Measurements from ENCODE around the gene SLC12A9.

Gene SLC12A9

DNA sequence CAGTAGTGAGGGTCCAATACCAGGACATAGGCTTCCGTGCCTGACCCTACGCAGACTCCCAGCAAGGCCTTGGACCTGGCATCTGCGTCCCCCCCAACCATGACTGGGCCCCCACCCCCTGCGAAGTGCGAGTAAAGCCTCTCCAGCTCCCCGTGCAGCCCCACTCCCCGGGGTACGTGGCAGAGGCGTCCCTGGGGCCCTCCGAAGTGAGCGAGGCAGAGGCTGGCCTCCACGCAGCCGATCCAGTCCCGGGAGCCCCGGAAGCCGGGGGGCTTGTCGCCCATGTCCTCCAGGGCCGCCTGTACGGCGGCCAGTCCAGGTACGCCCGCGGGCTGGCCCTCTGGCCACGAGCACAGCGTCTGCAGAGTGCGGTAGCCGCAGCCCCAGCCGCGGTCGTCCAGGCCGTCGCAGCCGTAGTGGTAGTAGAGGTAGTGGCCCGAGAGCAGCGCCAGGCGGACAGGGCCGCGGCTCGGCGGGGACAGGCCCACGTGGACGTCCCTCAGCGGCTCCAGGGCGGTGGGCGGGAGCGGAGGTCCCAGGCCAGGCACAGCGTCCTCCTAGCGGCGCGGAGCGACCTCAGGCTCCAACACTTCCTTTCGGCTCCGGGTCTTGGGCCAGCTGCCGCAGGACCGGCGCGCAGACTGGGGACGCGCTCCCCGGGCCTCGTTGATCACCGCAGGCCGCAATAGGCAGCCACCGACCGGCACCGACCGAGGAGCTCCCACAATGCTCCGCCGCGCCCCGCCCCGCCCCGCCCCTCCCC, 36.7 kb downstream of the SLC12A9 start, which contains the start of gene UFSP1:
Gene UFSP1 (minus strand): TSS at position 728 of the 763 bp plus-strand sequence. CDS start 444 bp downstream, at position 284.
- peak within 1 kb of the TSS; percentile 94 for H3K27ac ChIP-seq (ENCODE audit: extremely low read depth, low read depth, low read length)
- POLR2A ChIA-PET, result interaction anchor here (0.5 to 8.7 kb wide), 29 partner anchors 12 to 1553 kb away, joined by 3 to 198 read pairs (median 4); partner anchors contain the start of genes AGFG2, EPHB4, FBXO24 and LRCH4
- TF ChIP-seq ZNF214 (tag by site-specific recombination; IDR thresholded peaks at IDR 0.05; ENCODE audit: borderline replicate concordance) (no peak), ZNF621 (tag by site-specific recombination; IDR thresholded peaks at IDR 0.05) (no peak), ZNF76 (tag by site-specific recombination; IDR thresholded peaks at IDR 0.05; ENCODE audit: borderline replicate concordance, low read depth) (peak; percentile 82; the same call in 1 of the 2 replicates), ZNF19 (tag by site-specific recombination; IDR thresholded peaks at IDR 0.05; ENCODE audit: low read depth) (no peak), ZNF184 (tag by site-specific recombination; IDR thresholded peaks at IDR 0.05) (no peak), HOXA7 (CRISPR knock-in tag; IDR thresholded peaks at IDR 0.05; ENCODE audit: borderline replicate concordance) (no peak), KLF8 (tag by site-specific recombination; IDR thresholded peaks at IDR 0.05) (peak; percentile 96), HOXD13 (CRISPR knock-in tag; IDR thresholded peaks at IDR 0.05; ENCODE audit: borderline replicate concordance) (no peak), ZNF660 (tag by site-specific recombination; IDR thresholded peaks at IDR 0.05) (peak; percentile 85), ZNF624 (tag by site-specific recombination; IDR thresholded peaks at IDR 0.05) (no peak)
- TF ChIP-seq, protein P1, sequence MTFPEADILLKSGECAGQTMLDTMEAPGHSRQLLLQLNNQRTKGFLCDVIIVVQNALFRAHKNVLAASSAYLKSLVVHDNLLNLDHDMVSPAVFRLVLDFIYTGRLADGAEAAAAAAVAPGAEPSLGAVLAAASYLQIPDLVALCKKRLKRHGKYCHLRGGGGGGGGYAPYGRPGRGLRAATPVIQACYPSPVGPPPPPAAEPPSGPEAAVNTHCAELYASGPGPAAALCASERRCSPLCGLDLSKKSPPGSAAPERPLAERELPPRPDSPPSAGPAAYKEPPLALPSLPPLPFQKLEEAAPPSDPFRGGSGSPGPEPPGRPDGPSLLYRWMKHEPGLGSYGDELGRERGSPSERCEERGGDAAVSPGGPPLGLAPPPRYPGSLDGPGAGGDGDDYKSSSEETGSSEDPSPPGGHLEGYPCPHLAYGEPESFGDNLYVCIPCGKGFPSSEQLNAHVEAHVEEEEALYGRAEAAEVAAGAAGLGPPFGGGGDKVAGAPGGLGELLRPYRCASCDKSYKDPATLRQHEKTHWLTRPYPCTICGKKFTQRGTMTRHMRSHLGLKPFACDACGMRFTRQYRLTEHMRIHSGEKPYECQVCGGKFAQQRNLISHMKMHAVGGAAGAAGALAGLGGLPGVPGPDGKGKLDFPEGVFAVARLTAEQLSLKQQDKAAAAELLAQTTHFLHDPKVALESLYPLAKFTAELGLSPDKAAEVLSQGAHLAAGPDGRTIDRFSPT (tag by site-specific recombination; IDR thresholded peaks at IDR 0.05), result no peak
- TF ChIP-seq, protein P2, sequence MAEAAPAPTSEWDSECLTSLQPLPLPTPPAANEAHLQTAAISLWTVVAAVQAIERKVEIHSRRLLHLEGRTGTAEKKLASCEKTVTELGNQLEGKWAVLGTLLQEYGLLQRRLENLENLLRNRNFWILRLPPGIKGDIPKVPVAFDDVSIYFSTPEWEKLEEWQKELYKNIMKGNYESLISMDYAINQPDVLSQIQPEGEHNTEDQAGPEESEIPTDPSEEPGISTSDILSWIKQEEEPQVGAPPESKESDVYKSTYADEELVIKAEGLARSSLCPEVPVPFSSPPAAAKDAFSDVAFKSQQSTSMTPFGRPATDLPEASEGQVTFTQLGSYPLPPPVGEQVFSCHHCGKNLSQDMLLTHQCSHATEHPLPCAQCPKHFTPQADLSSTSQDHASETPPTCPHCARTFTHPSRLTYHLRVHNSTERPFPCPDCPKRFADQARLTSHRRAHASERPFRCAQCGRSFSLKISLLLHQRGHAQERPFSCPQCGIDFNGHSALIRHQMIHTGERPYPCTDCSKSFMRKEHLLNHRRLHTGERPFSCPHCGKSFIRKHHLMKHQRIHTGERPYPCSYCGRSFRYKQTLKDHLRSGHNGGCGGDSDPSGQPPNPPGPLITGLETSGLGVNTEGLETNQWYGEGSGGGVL (tag by site-specific recombination; IDR thresholded peaks at IDR 0.05), result no peak
- TF ChIP-seq, protein P3, sequence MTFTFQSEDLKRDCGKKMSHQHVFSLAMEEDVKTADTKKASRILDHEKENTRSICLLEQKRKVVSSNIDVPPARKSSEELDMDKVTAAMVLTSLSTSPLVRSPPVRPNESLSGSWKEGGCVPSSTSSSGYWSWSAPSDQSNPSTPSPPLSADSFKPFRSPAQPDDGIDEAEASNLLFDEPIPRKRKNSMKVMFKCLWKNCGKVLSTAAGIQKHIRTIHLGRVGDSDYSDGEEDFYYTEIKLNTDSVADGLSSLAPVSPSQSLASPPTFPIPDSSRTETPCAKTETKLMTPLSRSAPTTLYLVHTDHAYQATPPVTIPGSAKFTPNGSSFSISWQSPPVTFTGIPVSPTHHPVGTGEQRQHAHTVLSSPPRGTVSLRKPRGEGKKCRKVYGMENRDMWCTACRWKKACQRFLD (tag by site-specific recombination; IDR thresholded peaks at IDR 0.05), result peak; percentile 88
- TF ChIP-seq, protein P4, sequence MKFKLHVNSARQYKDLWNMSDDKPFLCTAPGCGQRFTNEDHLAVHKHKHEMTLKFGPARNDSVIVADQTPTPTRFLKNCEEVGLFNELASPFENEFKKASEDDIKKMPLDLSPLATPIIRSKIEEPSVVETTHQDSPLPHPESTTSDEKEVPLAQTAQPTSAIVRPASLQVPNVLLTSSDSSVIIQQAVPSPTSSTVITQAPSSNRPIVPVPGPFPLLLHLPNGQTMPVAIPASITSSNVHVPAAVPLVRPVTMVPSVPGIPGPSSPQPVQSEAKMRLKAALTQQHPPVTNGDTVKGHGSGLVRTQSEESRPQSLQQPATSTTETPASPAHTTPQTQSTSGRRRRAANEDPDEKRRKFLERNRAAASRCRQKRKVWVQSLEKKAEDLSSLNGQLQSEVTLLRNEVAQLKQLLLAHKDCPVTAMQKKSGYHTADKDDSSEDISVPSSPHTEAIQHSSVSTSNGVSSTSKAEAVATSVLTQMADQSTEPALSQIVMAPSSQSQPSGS (tag by site-specific recombination; IDR thresholded peaks at IDR 0.05; ENCODE audit: low read depth), result no peak
- TF ChIP-seq, protein P5, sequence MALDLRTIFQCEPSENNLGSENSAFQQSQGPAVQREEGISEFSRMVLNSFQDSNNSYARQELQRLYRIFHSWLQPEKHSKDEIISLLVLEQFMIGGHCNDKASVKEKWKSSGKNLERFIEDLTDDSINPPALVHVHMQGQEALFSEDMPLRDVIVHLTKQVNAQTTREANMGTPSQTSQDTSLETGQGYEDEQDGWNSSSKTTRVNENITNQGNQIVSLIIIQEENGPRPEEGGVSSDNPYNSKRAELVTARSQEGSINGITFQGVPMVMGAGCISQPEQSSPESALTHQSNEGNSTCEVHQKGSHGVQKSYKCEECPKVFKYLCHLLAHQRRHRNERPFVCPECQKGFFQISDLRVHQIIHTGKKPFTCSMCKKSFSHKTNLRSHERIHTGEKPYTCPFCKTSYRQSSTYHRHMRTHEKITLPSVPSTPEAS (tag by site-specific recombination; IDR thresholded peaks at IDR 0.05), result 0 out of 2 replicates have a peak, but pooled peaks have one; percentile 19
- TF ChIP-seq, protein P6, sequence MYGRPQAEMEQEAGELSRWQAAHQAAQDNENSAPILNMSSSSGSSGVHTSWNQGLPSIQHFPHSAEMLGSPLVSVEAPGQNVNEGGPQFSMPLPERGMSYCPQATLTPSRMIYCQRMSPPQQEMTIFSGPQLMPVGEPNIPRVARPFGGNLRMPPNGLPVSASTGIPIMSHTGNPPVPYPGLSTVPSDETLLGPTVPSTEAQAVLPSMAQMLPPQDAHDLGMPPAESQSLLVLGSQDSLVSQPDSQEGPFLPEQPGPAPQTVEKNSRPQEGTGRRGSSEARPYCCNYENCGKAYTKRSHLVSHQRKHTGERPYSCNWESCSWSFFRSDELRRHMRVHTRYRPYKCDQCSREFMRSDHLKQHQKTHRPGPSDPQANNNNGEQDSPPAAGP (tag by site-specific recombination; IDR thresholded peaks at IDR 0.05), result peak; percentile 43; the same call in 1 of the 2 replicates
- TF ChIP-seq, protein P7, sequence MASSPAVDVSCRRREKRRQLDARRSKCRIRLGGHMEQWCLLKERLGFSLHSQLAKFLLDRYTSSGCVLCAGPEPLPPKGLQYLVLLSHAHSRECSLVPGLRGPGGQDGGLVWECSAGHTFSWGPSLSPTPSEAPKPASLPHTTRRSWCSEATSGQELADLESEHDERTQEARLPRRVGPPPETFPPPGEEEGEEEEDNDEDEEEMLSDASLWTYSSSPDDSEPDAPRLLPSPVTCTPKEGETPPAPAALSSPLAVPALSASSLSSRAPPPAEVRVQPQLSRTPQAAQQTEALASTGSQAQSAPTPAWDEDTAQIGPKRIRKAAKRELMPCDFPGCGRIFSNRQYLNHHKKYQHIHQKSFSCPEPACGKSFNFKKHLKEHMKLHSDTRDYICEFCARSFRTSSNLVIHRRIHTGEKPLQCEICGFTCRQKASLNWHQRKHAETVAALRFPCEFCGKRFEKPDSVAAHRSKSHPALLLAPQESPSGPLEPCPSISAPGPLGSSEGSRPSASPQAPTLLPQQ (tag by site-specific recombination; IDR thresholded peaks at IDR 0.05), result peak; percentile 86
- TF ChIP-seq, protein P8, sequence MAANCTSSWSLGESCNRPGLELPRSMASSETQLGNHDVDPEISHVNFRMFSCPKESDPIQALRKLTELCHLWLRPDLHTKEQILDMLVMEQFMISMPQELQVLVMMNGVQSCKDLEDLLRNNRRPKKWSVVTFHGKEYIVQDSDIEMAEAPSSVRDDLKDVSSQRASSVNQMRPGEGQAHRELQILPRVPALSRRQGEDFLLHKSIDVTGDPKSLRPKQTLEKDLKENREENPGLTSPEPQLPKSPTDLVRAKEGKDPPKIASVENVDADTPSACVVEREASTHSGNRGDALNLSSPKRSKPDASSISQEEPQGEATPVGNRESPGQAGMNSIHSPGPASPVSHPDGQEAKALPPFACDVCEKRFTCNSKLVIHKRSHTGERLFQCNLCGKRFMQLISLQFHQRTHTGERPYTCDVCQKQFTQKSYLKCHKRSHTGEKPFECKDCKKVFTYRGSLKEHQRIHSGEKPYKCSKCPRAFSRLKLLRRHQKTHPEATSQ (tag by site-specific recombination; IDR thresholded peaks at IDR 0.05), result peak; percentile 94; the same call in 1 of the 2 replicates
- TF ChIP-seq, protein P9, sequence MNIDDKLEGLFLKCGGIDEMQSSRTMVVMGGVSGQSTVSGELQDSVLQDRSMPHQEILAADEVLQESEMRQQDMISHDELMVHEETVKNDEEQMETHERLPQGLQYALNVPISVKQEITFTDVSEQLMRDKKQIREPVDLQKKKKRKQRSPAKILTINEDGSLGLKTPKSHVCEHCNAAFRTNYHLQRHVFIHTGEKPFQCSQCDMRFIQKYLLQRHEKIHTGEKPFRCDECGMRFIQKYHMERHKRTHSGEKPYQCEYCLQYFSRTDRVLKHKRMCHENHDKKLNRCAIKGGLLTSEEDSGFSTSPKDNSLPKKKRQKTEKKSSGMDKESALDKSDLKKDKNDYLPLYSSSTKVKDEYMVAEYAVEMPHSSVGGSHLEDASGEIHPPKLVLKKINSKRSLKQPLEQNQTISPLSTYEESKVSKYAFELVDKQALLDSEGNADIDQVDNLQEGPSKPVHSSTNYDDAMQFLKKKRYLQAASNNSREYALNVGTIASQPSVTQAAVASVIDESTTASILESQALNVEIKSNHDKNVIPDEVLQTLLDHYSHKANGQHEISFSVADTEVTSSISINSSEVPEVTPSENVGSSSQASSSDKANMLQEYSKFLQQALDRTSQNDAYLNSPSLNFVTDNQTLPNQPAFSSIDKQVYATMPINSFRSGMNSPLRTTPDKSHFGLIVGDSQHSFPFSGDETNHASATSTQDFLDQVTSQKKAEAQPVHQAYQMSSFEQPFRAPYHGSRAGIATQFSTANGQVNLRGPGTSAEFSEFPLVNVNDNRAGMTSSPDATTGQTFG (tag by site-specific recombination; IDR thresholded peaks at IDR 0.05; ENCODE audit: borderline replicate concordance), result 0 out of 2 replicates have a peak, but pooled peaks have one; percentile 8

More for the DNA sequence above, 36.7 kb downstream of the SLC12A9 start, which contains the start of gene UFSP1:
- H3K4me3 ChIP-seq (ENCODE audit: low read depth, low read length), result peak within 1 kb of the TSS; percentile 60
- H3K9me3 ChIP-seq (ENCODE audit: control insufficient read depth, insufficient read depth, low read depth, low read length), result no peaks in the 10 kb centered on the region
- CTCF ChIA-PET, result interaction anchor here (0.6 to 2.1 kb wide), 5 partner anchors 37 to 605 kb away, joined by 3 to 10 read pairs (median 4); partner anchors contain the start of gene SLC12A9
- H3K36me3 ChIP-seq (ENCODE audit: control insufficient read depth in 2 of 2, insufficient read depth in 1 of 2, low read length in 2 of 2), result peaks cover 12 to 47% of the 10 kb centered on the region in 2 experiments; a peak in 2 of 3 replicates
- peaks cover 4% of the 10 kb centered on the region; the same call in 1 of the 2 replicates for H3K4me1 ChIP-seq (ENCODE audit: control insufficient read depth, insufficient read depth, low read length)
